HG03521 (cell line): Measurements from ENCODE around the gene PODN.

ENCODE experiments used
- ATAC-seq: cut with Tn5 transposase; IDR thresholded peaks from one replicate; pipeline ENCODE4 v1.9.1; 2021; ENCODE audit warnings: mild to moderate bottlenecking, moderate library complexity; ENCODE audit not compliant: unreplicated experiment

Gene PODN

GRCh38 chr1:53050310-53050709, 11.7 kb upstream of the PODN start:
- ATAC-seq: no peak

- ATAC-seq: no peak
Observed at GRCh38 chr1:53051676-53052075, 10.3 kb upstream of the PODN start.

- no peak for ATAC-seq
Observed at GRCh38 chr1:53057127-53057526, 4.9 kb upstream of the PODN start.

GRCh38 chr1:53060579-53060978, 1.4 kb upstream of the PODN start:
- ATAC-seq: no peak

- no peak for ATAC-seq
Observed at GRCh38 chr1:53061123-53061858, 722 bp upstream of the PODN start.

- no peak for ATAC-seq
Observed at GRCh38 chr1:53062708-53063591, 937 bp downstream of the PODN start.

GRCh38 chr1:53063744-53064515, 1.9 kb downstream of the PODN start:
- ATAC-seq: no peak

GRCh38 chr1:53065391-53065790, 3.4 kb downstream of the PODN start:
- ATAC-seq: no peak

GRCh38 chr1:53066488-53066887, 4.5 kb downstream of the PODN start:
- no peak for ATAC-seq

GRCh38 chr1:53066891-53067738, 5.1 kb downstream of the PODN start:
- ATAC-seq: no peak

GRCh38 chr1:53067886-53068285, 5.9 kb downstream of the PODN start:
- no peak for ATAC-seq

- no peak for ATAC-seq
Observed at GRCh38 chr1:53068314-53069099, 6.5 kb downstream of the PODN start.

- no peak for ATAC-seq
Observed at GRCh38 chr1:53069265-53069662, 7.3 kb downstream of the PODN start.

GRCh38 chr1:53069663-53070327, 7.8 kb downstream of the PODN start:
- no peak for ATAC-seq

GRCh38 chr1:53070621-53071020, 8.6 kb downstream of the PODN start:
- no peak for ATAC-seq

- ATAC-seq: no peak
Observed at GRCh38 chr1:53071167-53071865, 9.3 kb downstream of the PODN start.

- ATAC-seq: no peak
Observed at GRCh38 chr1:53071915-53072314, 9.9 kb downstream of the PODN start.

- ATAC-seq: no peak
Observed at GRCh38 chr1:53073287-53073686, 11.3 kb downstream of the PODN start.
